OCI-LY7 (cell line): ENCODE results near the gene DDHD1.

Experiments
- EZH2phosphoT487 ChIP-seq: fragments of 200-600 bp; sonication (generic); IDR thresholded peaks from 2 replicates; pipeline ENCODE4 v1.6.1; 2018; ENCODE audit warnings: low read depth, borderline replicate concordance, mild to moderate bottlenecking, mixed run types, antibody characterized with exemption, low read length, moderate library complexity, mixed read lengths
- TF ChIP-seq, protein P1 (sequence below): fragments of 200-600 bp; sonication (generic); conservative IDR thresholded peaks from 2 replicates; pipeline ENCODE4 v1.5.1; 2014; ENCODE audit warnings: mild to moderate bottlenecking, antibody characterized with exemption, low read length, moderate library complexity, mixed read lengths

DNA sequence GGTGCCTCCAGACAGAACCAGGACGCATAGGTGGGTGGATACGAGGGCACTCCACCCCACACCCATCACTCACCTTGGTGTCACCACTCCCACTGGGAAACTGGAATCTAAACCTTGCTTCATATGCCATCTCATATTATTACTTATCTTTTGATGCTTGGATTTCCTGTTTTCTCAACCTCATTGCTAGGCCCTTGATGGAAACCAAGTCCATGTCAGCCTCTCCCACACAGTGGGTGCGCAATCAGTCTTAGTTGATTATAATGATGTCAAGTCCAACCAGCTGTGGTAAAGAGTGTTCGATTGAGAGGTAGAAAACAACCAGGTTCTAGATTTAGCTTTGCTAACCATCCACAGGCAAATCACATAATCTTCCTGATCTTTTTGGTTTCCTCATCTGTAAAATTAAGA lies 584 bp upstream of the DDHD1 start:
- TF ChIP-seq, protein P1, sequence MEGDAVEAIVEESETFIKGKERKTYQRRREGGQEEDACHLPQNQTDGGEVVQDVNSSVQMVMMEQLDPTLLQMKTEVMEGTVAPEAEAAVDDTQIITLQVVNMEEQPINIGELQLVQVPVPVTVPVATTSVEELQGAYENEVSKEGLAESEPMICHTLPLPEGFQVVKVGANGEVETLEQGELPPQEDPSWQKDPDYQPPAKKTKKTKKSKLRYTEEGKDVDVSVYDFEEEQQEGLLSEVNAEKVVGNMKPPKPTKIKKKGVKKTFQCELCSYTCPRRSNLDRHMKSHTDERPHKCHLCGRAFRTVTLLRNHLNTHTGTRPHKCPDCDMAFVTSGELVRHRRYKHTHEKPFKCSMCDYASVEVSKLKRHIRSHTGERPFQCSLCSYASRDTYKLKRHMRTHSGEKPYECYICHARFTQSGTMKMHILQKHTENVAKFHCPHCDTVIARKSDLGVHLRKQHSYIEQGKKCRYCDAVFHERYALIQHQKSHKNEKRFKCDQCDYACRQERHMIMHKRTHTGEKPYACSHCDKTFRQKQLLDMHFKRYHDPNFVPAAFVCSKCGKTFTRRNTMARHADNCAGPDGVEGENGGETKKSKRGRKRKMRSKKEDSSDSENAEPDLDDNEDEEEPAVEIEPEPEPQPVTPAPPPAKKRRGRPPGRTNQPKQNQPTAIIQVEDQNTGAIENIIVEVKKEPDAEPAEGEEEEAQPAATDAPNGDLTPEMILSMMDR = no peak
- TF ChIP-seq EZH2phosphoT487 = no peak
